ENCODE data around the gene ZNF679. TPM values are rescaled to one million over a fixed set of nuclear protein-coding genes. Genes with fewer than 3 reads are reported as not detected.

ZNF679 gene
- polyA plus RNA-seq, 3 donors = not detected

DNA sequence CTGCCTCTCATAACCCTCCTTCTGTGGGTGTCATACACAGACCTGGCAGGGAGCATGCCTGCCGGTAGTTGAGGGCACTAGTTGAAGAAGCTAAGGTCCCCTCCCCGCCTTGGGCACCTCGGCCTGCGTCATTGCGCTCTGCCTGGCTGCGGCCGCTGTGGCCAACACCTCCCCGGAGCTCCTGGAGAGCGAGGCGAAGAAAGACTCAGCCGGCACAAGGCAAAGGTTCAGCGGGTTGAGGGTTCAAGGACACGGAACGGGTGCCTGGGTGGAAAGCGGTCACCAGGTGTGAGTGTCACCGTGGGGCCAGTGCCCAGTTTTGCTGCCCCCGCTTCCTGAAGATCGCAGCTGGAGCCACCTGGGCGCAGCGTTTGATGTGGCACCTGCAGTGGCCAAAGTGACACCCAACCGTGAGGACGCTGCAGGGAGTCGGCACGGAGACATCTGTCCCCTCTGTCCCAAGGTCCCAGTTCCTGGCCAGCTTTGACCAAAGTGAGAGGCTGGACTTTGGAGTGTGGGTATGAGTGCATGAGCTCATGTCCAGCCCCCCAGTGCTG lies 36.0 kb upstream of the ZNF679 start:
- Histone ChIP-seq H3K27me3 (ENCODE audit: control insufficient read depth in 2 of 2, insufficient read depth in 2 of 2, low read length in 2 of 2) (no peaks in the 10 kb centered on the region), H3K4me1 (ENCODE audit: control insufficient read depth in 1 of 2, insufficient read depth in 2 of 2, low read length in 2 of 2) (no peaks in the 10 kb centered on the region), H3K4me3 (replicated peaks in 1 of 3; ENCODE audit: low read depth in 2 of 3, low read length in 3 of 3) (no peak overlapping the region), H3K4me2 (replicated peaks; ENCODE audit: extremely low read depth, low read length, poor library complexity, severe bottlenecking) (no peak overlapping the region), H2AFZ (ENCODE audit: insufficient read depth, low read depth, low read length, poor library complexity, severe bottlenecking) (no peak overlapping the region), H4K20me1 (ENCODE audit: insufficient read depth, low read length) (no peaks in the 10 kb centered on the region), H3K9me3 (replicated peaks in 1 of 2; ENCODE audit: control insufficient read depth in 1 of 2, insufficient read depth in 1 of 2, low read length in 2 of 2) (peaks cover 40 to 55% of the 10 kb centered on the region in 2 donors), H3K36me3 (replicated peaks in 1 of 2; ENCODE audit: control insufficient read depth in 1 of 2, insufficient read depth in 2 of 2, low read length in 2 of 2) (no peaks in the 10 kb centered on the region), H3K27ac (ENCODE audit: low read depth in 1 of 2, low read length in 2 of 2) (no peak overlapping the region), H3K9ac (ENCODE audit: insufficient read depth, low read length, poor library complexity, severe bottlenecking) (no peak overlapping the region), H3K79me2 (ENCODE audit: insufficient read depth, low read length) (no peaks in the 10 kb centered on the region)
- Mint-ChIP-seq H3K36me3 (no peaks in the 10 kb centered on the region), H3K27ac (no peak overlapping the region), H3K4me3 (no peak overlapping the region), H3K4me1 (no peaks in the 10 kb centered on the region), H3K27me3 (ENCODE audit: low read depth in 3 of 3) (peaks cover 0 to 3% (median 0%) of the 10 kb centered on the region in 3 donors), H3K9me3 (peaks cover 4 to 60% (median 39%) of the 10 kb centered on the region in 7 donors)
- intact Hi-C loops (cut with micrococcal nuclease) = no loop called here
- DNase-seq = no peak
- TF ChIP-seq, protein P1, sequence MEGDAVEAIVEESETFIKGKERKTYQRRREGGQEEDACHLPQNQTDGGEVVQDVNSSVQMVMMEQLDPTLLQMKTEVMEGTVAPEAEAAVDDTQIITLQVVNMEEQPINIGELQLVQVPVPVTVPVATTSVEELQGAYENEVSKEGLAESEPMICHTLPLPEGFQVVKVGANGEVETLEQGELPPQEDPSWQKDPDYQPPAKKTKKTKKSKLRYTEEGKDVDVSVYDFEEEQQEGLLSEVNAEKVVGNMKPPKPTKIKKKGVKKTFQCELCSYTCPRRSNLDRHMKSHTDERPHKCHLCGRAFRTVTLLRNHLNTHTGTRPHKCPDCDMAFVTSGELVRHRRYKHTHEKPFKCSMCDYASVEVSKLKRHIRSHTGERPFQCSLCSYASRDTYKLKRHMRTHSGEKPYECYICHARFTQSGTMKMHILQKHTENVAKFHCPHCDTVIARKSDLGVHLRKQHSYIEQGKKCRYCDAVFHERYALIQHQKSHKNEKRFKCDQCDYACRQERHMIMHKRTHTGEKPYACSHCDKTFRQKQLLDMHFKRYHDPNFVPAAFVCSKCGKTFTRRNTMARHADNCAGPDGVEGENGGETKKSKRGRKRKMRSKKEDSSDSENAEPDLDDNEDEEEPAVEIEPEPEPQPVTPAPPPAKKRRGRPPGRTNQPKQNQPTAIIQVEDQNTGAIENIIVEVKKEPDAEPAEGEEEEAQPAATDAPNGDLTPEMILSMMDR (IDR thresholded peaks at IDR 0.05) = no peak
- 94% methylated on average over 24 of the region's 24 CpGs for WGBS (ENCODE audit: insufficient coverage)

DNA sequence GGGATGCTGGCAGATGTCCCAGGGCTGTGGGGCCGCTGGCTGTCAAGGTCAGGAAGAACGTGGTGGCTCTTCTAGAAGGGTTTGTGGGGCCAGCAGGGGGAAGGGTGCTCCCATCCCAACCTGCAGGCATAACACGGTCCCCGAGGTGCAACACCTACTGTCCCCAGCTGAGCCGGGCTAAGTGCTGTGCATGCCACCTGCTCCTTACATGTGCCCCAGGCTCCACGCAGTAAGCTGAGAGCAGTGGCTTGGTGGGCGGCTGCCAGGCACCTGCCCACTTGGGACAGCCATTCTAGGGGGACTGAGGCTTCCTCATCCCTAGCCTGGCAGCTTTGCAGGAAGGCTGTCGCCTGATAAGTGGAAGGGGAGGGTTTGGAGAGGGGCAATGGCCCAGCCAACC lies 35.5 kb upstream of the ZNF679 start:
- Histone ChIP-seq H2AFZ (ENCODE audit: insufficient read depth, low read depth, low read length, poor library complexity, severe bottlenecking) (no peak overlapping the region), H3K27ac (ENCODE audit: low read depth in 1 of 2, low read length in 2 of 2) (no peak overlapping the region), H4K20me1 (ENCODE audit: insufficient read depth, low read length) (no peaks in the 10 kb centered on the region), H3K9me3 (replicated peaks in 1 of 2; ENCODE audit: control insufficient read depth in 1 of 2, insufficient read depth in 1 of 2, low read length in 2 of 2) (peaks cover 36 to 55% of the 10 kb centered on the region in 2 donors), H3K36me3 (replicated peaks in 1 of 2; ENCODE audit: control insufficient read depth in 1 of 2, insufficient read depth in 2 of 2, low read length in 2 of 2) (no peaks in the 10 kb centered on the region), H3K79me2 (ENCODE audit: insufficient read depth, low read length) (no peaks in the 10 kb centered on the region), H3K27me3 (ENCODE audit: control insufficient read depth in 2 of 2, insufficient read depth in 2 of 2, low read length in 2 of 2) (no peaks in the 10 kb centered on the region), H3K4me1 (ENCODE audit: control insufficient read depth in 1 of 2, insufficient read depth in 2 of 2, low read length in 2 of 2) (no peaks in the 10 kb centered on the region), H3K9ac (ENCODE audit: insufficient read depth, low read length, poor library complexity, severe bottlenecking) (no peak overlapping the region), H3K4me3 (replicated peaks in 1 of 3; ENCODE audit: low read depth in 2 of 3, low read length in 3 of 3) (no peak overlapping the region), H3K4me2 (replicated peaks; ENCODE audit: extremely low read depth, low read length, poor library complexity, severe bottlenecking) (no peak overlapping the region)
- intact Hi-C loops (cut with micrococcal nuclease) = no loop called here
- Mint-ChIP-seq H3K27ac (no peak overlapping the region), H3K27me3 (ENCODE audit: low read depth in 3 of 3) (peaks cover 0 to 3% (median 0%) of the 10 kb centered on the region in 3 donors), H3K4me1 (no peaks in the 10 kb centered on the region), H3K4me3 (no peak overlapping the region), H3K9me3 (peaks cover 4 to 58% (median 40%) of the 10 kb centered on the region in 7 donors), H3K36me3 (no peaks in the 10 kb centered on the region)
- TF ChIP-seq, protein P1 (IDR thresholded peaks at IDR 0.05) = no peak
- WGBS (ENCODE audit: insufficient coverage) = 84% methylated on average over 7 of the region's 8 CpGs
- no peak for DNase-seq
